Neutrophil (primary cell): ENCODE measurements around the gene SEPTIN12.

Experiments used
- H3K27ac ChIP-seq: fragments of 200-600 bp; sonication (generic); 2 replicates; pipeline ENCODE4 v1.5.1; 2016; ENCODE audit warnings: mild to moderate bottlenecking, moderate library complexity
- H3K27me3 ChIP-seq: fragments of 200-600 bp; sonication (generic); 2 replicates; pipeline ENCODE4 v1.6.0; 2016; ENCODE audit warnings: mild to moderate bottlenecking
- H3K36me3 ChIP-seq: fragments of 200-600 bp; sonication (generic); 2 replicates; pipeline ENCODE4 v1.5.1; 2017
- H3K4me1 ChIP-seq, 2 experiments: fragments of 200-600 bp in 1 of 2; sonication (generic) in 1 of 2; 1 replicate in 1 of 2; 2 replicates in 1 of 2; pipeline versions ENCODE4 v1.5.1 to v1.6.1; 2013 to 2016; ENCODE audit warnings: low read depth in 1 of 2, low read length in 1 of 2, mild to moderate bottlenecking in 1 of 2, moderate library complexity in 1 of 2; ENCODE audit not compliant: control insufficient read depth in 1 of 2, insufficient read depth in 1 of 2
- H3K4me3 ChIP-seq, 2 experiments: fragments of 200-600 bp in 1 of 2; sonication (generic) in 1 of 2; 1 replicate in 1 of 2; 2 replicates in 1 of 2; pipeline ENCODE4 v1.5.1; 2013 to 2016; ENCODE audit warnings: low read depth in 1 of 2, low read length in 1 of 2, mild to moderate bottlenecking in 1 of 2, moderate library complexity in 1 of 2
- H3K9me3 ChIP-seq: fragments of 200-600 bp; sonication (generic); 2 replicates; pipeline ENCODE4 v1.5.1; 2016
- TF ChIP-seq, protein P1 (sequence below): fragments of 200-600 bp; sonication (generic); IDR thresholded peaks from 2 replicates; pipeline ENCODE4 v1.5.1; 2016; ENCODE audit warnings: antibody characterized with exemption

SEPTIN12 gene

DNA sequence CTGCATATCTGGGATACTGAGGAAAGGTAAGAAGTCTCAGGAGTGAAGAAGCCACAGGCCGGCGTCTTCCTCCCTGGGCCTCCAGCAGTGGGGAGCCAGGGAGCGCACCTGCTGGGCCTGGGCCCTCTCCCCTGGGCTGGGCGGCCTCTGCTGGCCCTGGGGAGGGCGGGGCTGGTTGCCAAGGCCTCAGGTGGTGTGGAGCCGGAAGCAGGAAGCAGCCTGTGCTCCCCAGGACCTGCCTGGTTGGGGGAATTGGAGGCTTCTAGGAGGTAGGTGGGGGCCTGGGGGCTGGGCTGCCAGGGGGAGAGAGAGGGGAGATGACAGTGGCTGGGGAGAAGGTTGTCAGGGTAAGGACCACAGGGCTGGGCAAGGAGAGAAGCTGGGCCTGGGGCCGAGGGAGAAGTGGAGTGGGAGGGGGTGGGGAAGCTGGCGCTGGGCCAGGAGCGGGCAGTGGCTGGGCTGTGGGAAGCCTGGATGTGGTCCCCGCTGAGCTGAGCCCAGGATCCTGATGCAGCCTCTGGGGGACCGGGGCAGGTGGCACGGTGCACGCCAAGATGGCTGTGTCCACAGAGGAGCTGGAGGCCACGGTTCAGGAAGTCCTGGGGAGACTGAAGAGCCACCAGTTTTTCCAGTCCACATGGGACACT is 7.2 kb upstream of the SEPTIN12 start, which contains the start of gene SMIM22:
TSS of gene SMIM22 (plus strand) at position 189 of the 647 bp plus-strand sequence. CDS start at position 555, 366 bp downstream.
- no peak within 1 kb of the TSS for H3K4me3 ChIP-seq
- no peak within 1 kb of the TSS for H3K27ac ChIP-seq
- peaks cover 54% of the 10 kb centered on the region for H3K36me3 ChIP-seq
- H3K27me3 ChIP-seq, result no peaks in the 10 kb centered on the region
- TF ChIP-seq, protein P1, sequence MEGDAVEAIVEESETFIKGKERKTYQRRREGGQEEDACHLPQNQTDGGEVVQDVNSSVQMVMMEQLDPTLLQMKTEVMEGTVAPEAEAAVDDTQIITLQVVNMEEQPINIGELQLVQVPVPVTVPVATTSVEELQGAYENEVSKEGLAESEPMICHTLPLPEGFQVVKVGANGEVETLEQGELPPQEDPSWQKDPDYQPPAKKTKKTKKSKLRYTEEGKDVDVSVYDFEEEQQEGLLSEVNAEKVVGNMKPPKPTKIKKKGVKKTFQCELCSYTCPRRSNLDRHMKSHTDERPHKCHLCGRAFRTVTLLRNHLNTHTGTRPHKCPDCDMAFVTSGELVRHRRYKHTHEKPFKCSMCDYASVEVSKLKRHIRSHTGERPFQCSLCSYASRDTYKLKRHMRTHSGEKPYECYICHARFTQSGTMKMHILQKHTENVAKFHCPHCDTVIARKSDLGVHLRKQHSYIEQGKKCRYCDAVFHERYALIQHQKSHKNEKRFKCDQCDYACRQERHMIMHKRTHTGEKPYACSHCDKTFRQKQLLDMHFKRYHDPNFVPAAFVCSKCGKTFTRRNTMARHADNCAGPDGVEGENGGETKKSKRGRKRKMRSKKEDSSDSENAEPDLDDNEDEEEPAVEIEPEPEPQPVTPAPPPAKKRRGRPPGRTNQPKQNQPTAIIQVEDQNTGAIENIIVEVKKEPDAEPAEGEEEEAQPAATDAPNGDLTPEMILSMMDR, result no peak
- peaks cover 3 to 11% of the 10 kb centered on the region in 2 experiments for H3K4me1 ChIP-seq
- H3K9me3 ChIP-seq, result no peaks in the 10 kb centered on the region

GRCh38 chr16:4792951-4793513 is 4.9 kb upstream of the SEPTIN12 start:
- Histone ChIP-seq H3K36me3 (peaks cover 36% of the 10 kb centered on the region), H3K27me3 (no peaks in the 10 kb centered on the region), H3K4me1 (peaks cover 0 to 10% of the 10 kb centered on the region in 2 experiments), H3K27ac (no peak overlapping the region), H3K4me3 (no peak overlapping the region), H3K9me3 (no peaks in the 10 kb centered on the region)
- TF ChIP-seq, protein P1, result no peak

DNA sequence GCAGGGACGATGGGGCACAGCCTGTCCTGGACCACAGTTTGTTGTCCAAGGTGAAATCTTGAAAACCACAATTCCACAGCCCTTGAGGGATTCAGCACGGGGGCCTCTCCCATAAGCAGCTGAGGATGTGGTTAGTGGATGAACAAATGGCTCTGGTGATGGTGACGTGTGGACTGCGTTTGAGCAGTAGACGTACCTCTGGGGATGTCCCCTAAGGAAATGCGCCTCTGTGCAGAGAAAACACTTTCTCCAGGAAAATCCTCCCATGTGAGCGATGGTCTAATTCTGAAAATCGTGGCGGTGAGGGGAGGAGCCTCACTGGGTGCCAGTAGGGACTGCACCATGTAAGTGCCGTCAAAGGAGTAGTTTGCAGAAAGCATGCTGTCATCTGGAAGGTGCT is 2.7 kb upstream of the SEPTIN12 start:
- Histone ChIP-seq H3K9me3 (no peaks in the 10 kb centered on the region), H3K27ac (no peak overlapping the region), H3K36me3 (peaks cover 14% of the 10 kb centered on the region), H3K27me3 (no peaks in the 10 kb centered on the region), H3K4me3 (no peak overlapping the region), H3K4me1 (peaks cover 0 to 10% of the 10 kb centered on the region in 2 experiments)
- TF ChIP-seq, protein P1, result no peak

GRCh38 chr16:4790261-4790660 is 2.1 kb upstream of the SEPTIN12 start:
- H3K27ac ChIP-seq, result no peak overlapping the region
- peaks cover 0 to 10% of the 10 kb centered on the region in 2 experiments for H3K4me1 ChIP-seq
- H3K36me3 ChIP-seq, result peaks cover 8% of the 10 kb centered on the region
- H3K4me3 ChIP-seq, result no peak overlapping the region
- TF ChIP-seq, protein P1, result no peak
- no peaks in the 10 kb centered on the region for H3K9me3 ChIP-seq
- no peaks in the 10 kb centered on the region for H3K27me3 ChIP-seq

DNA sequence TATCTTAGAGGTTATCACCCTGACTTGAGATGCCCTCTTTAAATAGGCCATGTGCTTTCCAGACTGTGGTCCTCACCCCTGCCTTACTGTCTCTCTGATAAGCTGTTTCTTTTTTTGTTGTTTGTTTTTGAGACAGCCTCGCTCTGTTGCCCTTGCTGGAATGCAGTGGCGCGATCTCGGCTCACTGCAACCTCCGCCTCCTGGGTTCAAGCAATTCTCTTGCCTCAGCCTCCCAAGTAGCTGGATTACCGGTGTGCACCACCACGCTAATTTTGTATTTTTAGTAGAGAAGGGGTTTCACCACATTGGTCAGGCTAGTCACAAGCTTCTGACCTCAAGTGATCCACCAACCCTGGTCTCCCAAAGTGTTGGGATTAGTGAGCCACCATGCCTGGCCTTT is 765 bp upstream of the SEPTIN12 start:
- H3K4me3 ChIP-seq, result no peak overlapping the region
- TF ChIP-seq, protein P1, result no peak
- no peaks in the 10 kb centered on the region for H3K36me3 ChIP-seq
- no peaks in the 10 kb centered on the region for H3K9me3 ChIP-seq
- H3K4me1 ChIP-seq, result peaks cover 0 to 10% of the 10 kb centered on the region in 2 experiments
- H3K27me3 ChIP-seq, result no peaks in the 10 kb centered on the region
- no peak overlapping the region for H3K27ac ChIP-seq
